Right lobe of liver (tissue), 4 donors: Measurements from ENCODE around the gene ROPN1B.

Experiments
- CTCF ChIP-seq, 4 donors: fragments of 200-600 bp in 3 of 4; fragments of 450-650 bp in 1 of 4; IDR thresholded peaks; one replicate each; pipeline versions ENCODE4 v1.5.1 to v1.8.0; 2016 to 2022; ENCODE audit warnings: antibody characterized with exemption in 4 of 4, mild to moderate bottlenecking in 2 of 4
- POLR2A ChIP-seq: fragments of 450-650 bp; IDR thresholded peaks from one replicate; pipeline ENCODE4 v1.6.1; 2017; ENCODE audit warnings: antibody characterized with exemption, mild to moderate bottlenecking
- donor health status: DM: no; HTN: no; CAD: no.
- donor health status: DM: no; HTN: no; CAD: no.
- donor health status: DM: no; HTN: yes; CAD: no.

GRCh38 chr3:126015075-126015474, 46.1 kb downstream of the ROPN1B start:
- TF ChIP-seq CTCF (IDR thresholded peaks at IDR 0.05) (no peak), POLR2A (no peak)
